Daoy (cell line): ENCODE results near the gene OR2A1. TPM values are rescaled to one million over a fixed set of nuclear protein-coding genes. Genes with fewer than 3 reads are reported as not detected.
"Not testable (repeated sequence)": the region's sequence is repeated elsewhere in the genome, so short reads cannot be mapped to it uniquely, and the experiment has no call there.

ENCODE experiments used
- DNase-seq: peaks from one replicate; pipeline ENCODE4 v3.0.0-alpha.2; 2015; ENCODE audit warnings: low read depth
- total RNA-seq: library from RNA; depleted of rRNA; stranded (reverse); fragments of >200 nt; shearing (Covaris generic); gene quantifications from 2 replicates; pipeline ENCODE4 v1.2.3, GENCODE V29; 2014; rRNA removed

OR2A1 gene
- 0.17 TPM in 1 of 2 replicates, not detected in the other for total RNA-seq

DNA sequence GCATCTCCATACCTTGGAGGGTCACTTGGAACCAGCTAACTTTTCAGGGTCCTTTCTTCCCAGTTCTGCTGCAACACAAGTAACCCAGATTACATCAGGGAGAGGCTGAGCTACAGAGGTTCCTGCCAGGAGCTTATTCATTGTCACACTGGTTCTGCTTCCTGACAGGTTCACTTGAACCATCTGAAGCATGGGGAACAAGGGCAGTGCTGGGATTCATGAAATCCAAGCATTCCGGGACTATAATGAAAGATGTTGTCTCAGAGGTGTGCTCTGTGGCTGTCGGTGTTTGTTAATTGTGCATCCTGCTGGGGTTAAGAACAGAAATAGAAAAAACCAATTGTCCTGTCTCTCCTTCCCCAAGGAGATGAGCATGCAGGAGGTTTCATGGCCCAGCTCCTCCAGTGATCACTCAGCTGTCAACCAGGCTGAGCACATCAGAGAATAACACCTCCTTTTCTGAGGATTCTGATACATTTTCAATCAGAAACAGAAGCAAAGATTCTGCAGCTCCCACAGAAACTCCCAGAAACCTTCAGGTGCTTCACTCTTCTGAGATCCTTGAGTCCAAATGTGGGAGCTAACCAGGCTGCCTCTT lies at the start of gene OR2A1:
Gene OR2A1, plus strand, starts transcription at position 548 of the 598 bp plus-strand sequence. CDS start 5,706 bp downstream, outside the sequence.
- DNase-seq = not testable (repeated sequence)

DNA sequence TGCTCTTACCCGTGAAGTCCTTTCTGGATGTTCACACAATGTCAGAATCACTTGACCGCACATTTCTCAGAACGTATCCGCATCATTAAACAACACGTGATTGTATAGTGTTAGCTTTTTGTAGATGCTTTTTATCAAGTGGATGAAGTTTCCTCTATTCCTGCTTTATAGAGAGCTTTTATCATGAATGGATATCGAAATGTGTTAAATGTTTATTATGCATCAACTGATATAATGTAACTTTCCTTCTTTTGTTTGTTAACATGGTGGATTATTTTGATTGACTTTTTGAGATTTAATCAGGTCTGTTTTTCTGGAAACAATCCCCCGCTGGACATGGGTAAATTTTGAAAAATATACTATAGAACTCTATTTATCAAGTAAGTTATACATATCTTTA lies 47.5 kb upstream of the OR2A1 start, which contains the start of gene OR2A7:
Gene OR2A7, minus strand, starts transcription at position 101 of the 400 bp plus-strand sequence. CDS start 5,164 bp downstream, outside the sequence.
- DNase-seq = not testable (repeated sequence)

- not testable (repeated sequence) for DNase-seq
Observed at GRCh38 chr7:144269188-144269587, 43.0 kb upstream of the OR2A1 start, which contains the start of gene CTAGE8. TSS of gene CTAGE8 (minus strand) at chr7:144269288. CDS start at chr7:144269250, 38 bp downstream.

GRCh38 chr7:144275281-144275680 lies 36.9 kb upstream of the OR2A1 start:
- DNase-seq = not testable (repeated sequence)

GRCh38 chr7:144280010-144280409 lies 32.2 kb upstream of the OR2A1 start:
- not testable (repeated sequence) for DNase-seq

- not testable (repeated sequence) for DNase-seq
Observed at GRCh38 chr7:144281981-144282380, 30.2 kb upstream of the OR2A1 start.

DNA sequence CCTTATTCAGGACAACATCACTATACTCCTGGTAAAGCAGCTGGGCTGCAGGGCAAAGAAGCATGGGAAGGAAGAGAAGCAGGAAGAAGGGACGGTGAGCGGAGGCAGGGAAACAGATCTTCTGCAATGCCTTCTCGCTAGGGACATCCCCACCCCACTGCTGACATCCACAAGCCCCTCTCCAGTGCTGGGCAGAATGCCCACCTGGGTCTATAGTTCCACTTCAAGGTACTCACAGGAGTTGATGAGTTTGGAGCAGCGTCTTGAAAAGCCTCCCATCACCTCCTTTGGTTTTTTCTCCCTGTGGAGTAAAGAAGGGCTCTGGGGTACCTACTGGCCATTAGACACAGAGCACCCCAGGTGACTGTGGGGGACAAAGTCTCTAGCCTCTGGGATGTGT lies 29.7 kb upstream of the OR2A1 start:
- DNase-seq = not testable (repeated sequence)

DNA sequence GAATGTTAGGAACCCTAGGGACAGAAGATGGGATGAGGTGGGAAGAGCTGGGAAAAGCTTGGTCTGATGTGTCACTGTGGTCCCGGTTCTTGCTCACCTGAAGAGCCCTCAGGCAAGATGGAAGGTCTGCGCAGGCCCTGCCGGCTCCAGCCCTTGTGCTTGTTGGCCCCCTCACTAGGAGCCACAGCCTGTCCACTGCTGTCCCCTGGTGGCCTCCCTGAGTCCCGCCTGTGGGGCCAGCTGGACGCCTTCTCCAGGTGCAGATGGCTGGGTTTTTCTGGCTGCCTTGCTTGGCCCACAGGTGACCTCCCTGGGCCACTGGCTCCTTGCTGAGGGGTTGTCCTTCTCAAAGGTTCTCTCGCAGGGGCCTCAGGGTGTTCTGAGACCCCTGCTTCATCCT lies 28.5 kb upstream of the OR2A1 start:
- DNase-seq = not testable (repeated sequence)

- not testable (repeated sequence) for DNase-seq
Observed at GRCh38 chr7:144287171-144287784, 24.9 kb upstream of the OR2A1 start.

- peak; percentile 1 for DNase-seq
Observed at GRCh38 chr7:144291607-144292006, 20.6 kb upstream of the OR2A1 start.

- DNase-seq = not testable (repeated sequence)
Observed at GRCh38 chr7:144292384-144293161, 19.6 kb upstream of the OR2A1 start.

- DNase-seq = not testable (repeated sequence)
Observed at GRCh38 chr7:144293794-144294499, 18.3 kb upstream of the OR2A1 start.

GRCh38 chr7:144302578-144303303 lies 9.5 kb upstream of the OR2A1 start:
- not testable (repeated sequence) for DNase-seq

- not testable (repeated sequence) for DNase-seq
Observed at GRCh38 chr7:144303607-144304006, 8.6 kb upstream of the OR2A1 start.

DNA sequence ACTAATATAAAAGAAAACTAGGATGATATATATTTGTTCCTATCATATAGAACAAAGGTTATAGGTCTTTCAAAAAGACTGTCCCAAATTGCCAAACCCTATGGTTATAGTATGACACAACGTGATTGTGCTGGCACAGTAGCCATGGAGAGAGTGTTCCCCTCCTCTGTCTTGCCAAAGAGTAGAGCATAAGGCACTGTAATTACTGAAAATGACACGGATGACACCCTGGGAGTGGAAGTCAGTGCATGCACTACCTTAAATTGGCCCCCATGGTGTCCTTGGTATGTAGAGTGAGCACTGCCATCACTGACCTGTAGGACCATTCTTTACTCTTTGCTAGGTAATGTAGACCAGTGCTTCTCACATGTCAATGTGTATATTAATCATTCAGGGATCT lies 7.1 kb upstream of the OR2A1 start:
- not testable (repeated sequence) for DNase-seq

- not testable (repeated sequence) for DNase-seq
Observed at GRCh38 chr7:144309702-144310101, 2.5 kb upstream of the OR2A1 start.

- DNase-seq = not testable (repeated sequence)
Observed at GRCh38 chr7:144311218-144311617, 1.0 kb upstream of the OR2A1 start.

- DNase-seq = not testable (repeated sequence)
Observed at GRCh38 chr7:144317537-144317936, 5.3 kb downstream of the OR2A1 start.

DNA sequence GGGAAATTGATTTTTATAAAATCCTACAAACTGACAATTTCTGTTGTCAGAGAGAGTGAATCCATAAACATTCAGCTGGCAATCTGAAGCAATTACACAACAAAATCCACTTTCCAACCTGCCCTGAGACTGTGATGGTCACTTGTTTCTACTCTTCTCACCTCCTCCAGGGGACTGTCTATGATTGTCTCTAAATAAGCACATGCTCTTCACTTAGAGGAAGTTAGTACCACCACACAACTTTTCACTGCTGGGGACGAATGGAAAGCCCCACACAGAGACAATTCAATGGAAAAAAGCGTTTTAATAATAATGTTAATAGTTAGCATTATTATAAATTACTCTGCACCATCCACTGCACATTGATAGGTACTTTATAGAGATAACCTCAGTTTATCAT lies 7.3 kb downstream of the OR2A1 start:
- not testable (repeated sequence) for DNase-seq

DNA sequence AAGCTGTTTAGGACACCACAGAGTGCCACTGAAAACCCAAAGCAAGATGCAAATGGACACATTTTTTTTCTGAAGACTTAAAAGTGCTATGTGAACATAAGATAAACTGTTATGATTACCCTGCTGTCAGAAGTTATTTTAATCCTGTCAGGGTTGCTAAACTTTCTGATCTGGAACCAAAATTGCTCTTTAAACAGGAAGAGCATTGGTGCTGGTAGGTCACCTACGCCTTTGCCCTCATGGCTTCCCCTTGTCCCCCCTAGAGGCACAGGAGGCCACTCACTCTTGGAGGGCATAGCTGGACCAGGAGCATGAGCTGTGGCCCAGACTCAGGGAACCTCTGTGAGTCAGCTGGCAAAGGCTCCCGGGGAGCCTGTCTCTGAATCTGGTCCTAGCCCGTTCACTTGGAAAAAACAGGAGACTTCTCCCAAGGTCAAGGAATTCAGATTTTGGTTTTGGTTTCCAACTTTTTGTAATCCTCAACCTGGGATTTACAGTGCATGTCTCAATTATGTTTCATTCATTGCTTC lies 9.5 kb downstream of the OR2A1 start:
- DNase-seq = not testable (repeated sequence)

DNA sequence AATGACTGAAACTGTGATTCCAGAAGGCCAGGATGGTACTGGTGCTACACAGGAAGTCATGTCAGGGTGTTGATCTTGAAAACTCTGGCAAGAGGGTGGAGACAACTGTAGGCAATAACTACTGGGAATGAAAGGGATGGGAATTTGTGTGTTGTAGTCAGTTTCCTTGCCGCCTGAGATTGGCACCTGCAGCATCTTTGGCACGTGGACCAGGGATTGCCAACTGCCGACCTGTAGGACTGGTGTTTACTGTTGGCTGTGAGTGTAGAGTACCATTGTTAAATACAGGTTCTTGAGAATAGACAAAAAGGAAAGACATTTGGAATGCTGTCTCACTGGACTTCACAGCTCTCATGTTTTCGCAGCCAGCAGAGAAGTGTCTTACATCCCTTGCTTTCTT lies 11.1 kb downstream of the OR2A1 start:
- not testable (repeated sequence) for DNase-seq
